ENCODE measurements around the gene ARHGAP15. TPM values are rescaled to one million over a fixed set of nuclear protein-coding genes. Genes with fewer than 3 reads are reported as not detected.
A peak's percentile ranks its signal among the peaks of the same experiment; 100 is the strongest.

Gene ARHGAP15
- polyA plus RNA-seq, 2 of the 4 experiments (the other 2 are of a cell fraction) = 0.34 TPM; not detected in 1

- Histone ChIP-seq H3K4me1 (no peaks in the 10 kb centered on the region), H3K4me2 (no peak overlapping the region), H3K9me3 (no peaks in the 10 kb centered on the region), H3K27ac (no peak overlapping the region), H3K4me3 (no peak overlapping the region)
- ATAC-seq (no peak), DNase-seq (ENCODE audit: low read depth in 1 of 2, low spot score in 1 of 2) (no peak), FAIRE-seq (no peak)
- POLR2A ChIA-PET = no interaction called here
- TF ChIP-seq ELK1 (IDR thresholded peaks at IDR 0.05; ENCODE audit: low read depth, low read length) (no peak), SMC3 (IDR thresholded peaks at IDR 0.05) (no peak), MAFK (IDR thresholded peaks at IDR 0.05; ENCODE audit: partially characterized antibody) (no peak), ZFP36 (IDR thresholded peaks at IDR 0.05; ENCODE audit: borderline replicate concordance, partially characterized antibody) (no peak), RARB (CRISPR knock-in tag; IDR thresholded peaks at IDR 0.05) (no peak), NR3C1 (IDR thresholded peaks at IDR 0.05) (no peak)
- TF ChIP-seq, protein P1, sequence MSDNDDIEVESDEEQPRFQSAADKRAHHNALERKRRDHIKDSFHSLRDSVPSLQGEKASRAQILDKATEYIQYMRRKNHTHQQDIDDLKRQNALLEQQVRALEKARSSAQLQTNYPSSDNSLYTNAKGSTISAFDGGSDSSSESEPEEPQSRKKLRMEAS (IDR thresholded peaks at IDR 0.05) = no peak
- CTCF ChIA-PET = interaction anchor here (0.8 kb wide), 1 partner anchor 30 kb away, joined by 4 read pairs; no protein-coding TSS in a partner anchor
- WGBS (ENCODE audit: missing lambda C conversion rate) = 74% methylated on average over 3 of the region's 3 CpGs
These were observed 353.1 kb downstream of the ARHGAP15 start for GRCh38 chr2:143482316-143482715.

DNA sequence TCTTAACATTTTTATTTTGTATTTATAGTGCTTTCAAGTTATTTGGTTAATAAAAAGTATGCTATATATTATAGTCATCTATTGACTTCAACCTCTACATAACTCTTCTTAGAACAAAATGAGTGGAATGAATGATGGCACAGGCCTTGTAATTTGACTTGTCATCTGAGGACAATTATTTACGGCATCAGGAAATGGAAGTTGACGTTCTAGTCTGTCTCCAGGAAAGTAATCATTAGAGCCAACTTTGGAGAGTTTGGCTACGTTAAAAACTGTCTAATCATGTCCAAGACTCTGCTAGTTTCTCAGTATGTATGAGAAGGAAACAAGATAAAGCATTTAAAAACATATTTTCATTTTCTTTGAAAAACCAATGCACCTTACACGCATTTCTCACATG, 353.6 kb downstream of the ARHGAP15 start:
- no peak overlapping the region for H3K4me2 ChIP-seq
- H3K27ac ChIP-seq = no peak overlapping the region
- ChIA-PET CTCF (interaction anchor here (0.8 kb wide), 1 partner anchor 30 kb away, joined by 4 read pairs; no protein-coding TSS in a partner anchor), POLR2A (no interaction called here)
- TF ChIP-seq HOXA7 (CRISPR knock-in tag; IDR thresholded peaks at IDR 0.05) = no peak
- TF ChIP-seq ZNF302 (CRISPR knock-in tag; IDR thresholded peaks at IDR 0.05) = no peak
- TF ChIP-seq RFX5 (IDR thresholded peaks at IDR 0.05) = no peak
- TF ChIP-seq CHD2 (IDR thresholded peaks at IDR 0.05; ENCODE audit: low read length, partially characterized antibody) = no peak
- ATAC-seq = no peak
- no peak for FAIRE-seq
- no peak overlapping the region for H3K4me3 ChIP-seq
- H3K9me3 ChIP-seq = no peaks in the 10 kb centered on the region
- H3K4me1 ChIP-seq = no peaks in the 10 kb centered on the region
- 67% methylated on average over 4 of the region's 4 CpGs for WGBS (ENCODE audit: missing lambda C conversion rate)
- DNase-seq (ENCODE audit: low read depth in 1 of 2, low spot score in 1 of 2) = no peak

- ChIA-PET CTCF (no interaction called here), POLR2A (no interaction called here)
- H3K9me3 ChIP-seq = no peaks in the 10 kb centered on the region
- ATAC-seq = no peak
- no peak overlapping the region for H3K27ac ChIP-seq
- DNase-seq (ENCODE audit: low read depth in 1 of 2, low spot score in 1 of 2) = no peak
- 10% methylated on average over 1 of the region's 1 CpG for WGBS (ENCODE audit: missing lambda C conversion rate)
- H3K4me1 ChIP-seq = no peaks in the 10 kb centered on the region
- H3K4me3 ChIP-seq = no peak overlapping the region
- FAIRE-seq = no peak
- no peak for TF ChIP-seq TP53 (CRISPR knock-in tag; IDR thresholded peaks at IDR 0.05)
- TF ChIP-seq JUNB (IDR thresholded peaks at IDR 0.05) = no peak
- TF ChIP-seq, protein P2, sequence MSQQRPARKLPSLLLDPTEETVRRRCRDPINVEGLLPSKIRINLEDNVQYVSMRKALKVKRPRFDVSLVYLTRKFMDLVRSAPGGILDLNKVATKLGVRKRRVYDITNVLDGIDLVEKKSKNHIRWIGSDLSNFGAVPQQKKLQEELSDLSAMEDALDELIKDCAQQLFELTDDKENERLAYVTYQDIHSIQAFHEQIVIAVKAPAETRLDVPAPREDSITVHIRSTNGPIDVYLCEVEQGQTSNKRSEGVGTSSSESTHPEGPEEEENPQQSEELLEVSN (IDR thresholded peaks at IDR 0.05; ENCODE audit: borderline replicate concordance, low read depth) = no peak
- no peak for TF ChIP-seq ESRRA (IDR thresholded peaks at IDR 0.05; ENCODE audit: borderline replicate concordance, low read length)
- no peak overlapping the region for H3K4me2 ChIP-seq
These were observed 357.8 kb downstream of the ARHGAP15 start for GRCh38 chr2:143486976-143487375.

DNA sequence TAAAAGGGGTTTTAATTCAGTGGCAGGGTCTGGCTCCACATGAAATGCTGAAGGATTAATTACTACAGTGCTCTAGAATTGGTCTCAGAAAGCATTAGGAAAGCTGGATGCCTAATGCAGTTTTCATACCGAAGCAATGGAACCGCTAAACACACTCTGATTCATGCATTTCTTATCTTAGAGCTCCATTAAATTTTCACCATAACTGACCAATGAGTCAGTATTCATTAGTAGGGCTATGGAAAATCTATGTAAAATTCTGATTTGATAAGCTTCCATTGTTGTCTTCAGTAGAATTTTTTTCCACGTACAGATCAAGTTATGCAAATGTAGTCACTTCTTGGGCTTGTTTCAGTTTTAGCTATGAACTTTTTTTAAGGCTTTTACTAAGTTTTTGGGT, 359.9 kb downstream of the ARHGAP15 start:
- ATAC-seq = peak in 1 of 2 experiments; percentile 46; a peak in 2 of 6 replicates
- TF ChIP-seq HMGXB4 (CRISPR knock-in tag; IDR thresholded peaks at IDR 0.05; ENCODE audit: borderline replicate concordance) (no peak), EHMT2 (IDR thresholded peaks at IDR 0.05; ENCODE audit: low read depth) (no peak), JUNB (IDR thresholded peaks at IDR 0.05) (no peak)
- Histone ChIP-seq H3K4me1 (no peaks in the 10 kb centered on the region), H3K4me3 (no peak overlapping the region), H3K27ac (no peak overlapping the region), H3K9me3 (no peaks in the 10 kb centered on the region), H3K4me2 (peak overlapping the region; percentile 37; the same call in 1 of the 3 replicates)
- peak in 1 of 2 experiments; percentile 2 for DNase-seq (ENCODE audit: low read depth in 1 of 2, low spot score in 1 of 2)
- WGBS (ENCODE audit: missing lambda C conversion rate) = 11% methylated on average over 3 of the region's 3 CpGs
- ChIA-PET POLR2A (no interaction called here), CTCF (no interaction called here)
- no peak for FAIRE-seq

All from A549 (cell line).